ENCODE results near the gene RCAN3.

- no peak for TF ChIP-seq CTCF (IDR thresholded peaks at IDR 0.05)
- no peak for TF ChIP-seq SIN3A (IDR thresholded peaks at IDR 0.05; ENCODE audit: borderline replicate concordance, insufficient read depth, low read depth, low read length)
- no peak for TF ChIP-seq POLR2AphosphoS5 (IDR thresholded peaks at IDR 0.05; ENCODE audit: low read depth, low read length)
Measured at GRCh38 chr1:24558455-24558854, 55.8 kb downstream of the RCAN3 start.
